Hepatocyte (in vitro differentiated cells): ENCODE measurements around the gene BLNK.

ENCODE experiments used
- CTCF ChIP-seq: fragments of 200-600 bp; sonication (generic); IDR thresholded peaks from 2 replicates; pipeline ENCODE4 v1.5.1; 2016; ENCODE audit warnings: antibody characterized with exemption, mild to moderate bottlenecking; ENCODE audit not compliant: poor library complexity
- EZH2 ChIP-seq: fragments of 200-600 bp; sonication (generic); IDR thresholded peaks from 2 replicates; pipeline ENCODE4 v1.6.1; 2016; ENCODE audit warnings: antibody characterized with exemption, mild to moderate bottlenecking, borderline replicate concordance
- EZH2phosphoT487 ChIP-seq: fragments of 200-600 bp; sonication (generic); IDR thresholded peaks from one replicate; pipeline ENCODE4 v1.6.1; 2018; ENCODE audit warnings: antibody characterized with exemption, mild to moderate bottlenecking, low read depth, moderate library complexity; ENCODE audit not compliant: unreplicated experiment, severe bottlenecking

- TF ChIP-seq CTCF (no peak), EZH2 (no peak), EZH2phosphoT487 (no peak)
Measured at GRCh38 chr10:96249264-96249663, 22.1 kb downstream of the BLNK start.
